ENCODE data around the gene ZNF385B. TPM values are rescaled to one million over a fixed set of nuclear protein-coding genes. Genes with fewer than 3 reads are reported as not detected.

ZNF385B gene
- total and polyA plus RNA-seq, 9 of the 15 experiments (the other 6 are each of a cell fraction or from before 2014, with no cell fraction given) = 0.50 TPM; not detected in 8

DNA sequence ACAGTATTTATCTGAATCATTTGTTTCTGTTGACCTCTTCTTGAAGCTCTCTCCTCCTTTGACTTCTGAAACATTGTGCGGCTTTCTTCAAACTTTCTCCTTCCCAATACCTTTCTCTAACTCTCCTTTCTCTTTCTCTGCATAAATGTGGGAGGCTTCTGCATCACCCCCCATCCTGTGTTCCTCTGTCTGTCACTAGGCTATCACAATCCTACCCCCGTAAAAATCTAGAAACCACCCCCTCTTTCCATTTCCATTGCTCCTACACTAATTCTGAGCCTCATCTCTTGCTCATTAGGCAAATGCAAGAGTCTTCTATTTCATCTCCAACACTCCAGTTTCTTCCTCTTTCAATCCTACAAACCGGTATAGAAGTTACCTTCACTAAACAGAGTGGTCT is 32.2 kb upstream of the ZNF385B start:
- BruUV-seq (replicated peaks) = no TSS peak
- Histone ChIP-seq H3K4me1 (replicated peaks in 1 of 2; ENCODE audit: control insufficient read depth in 2 of 2, insufficient read depth in 2 of 2, low read length in 2 of 2) (no peaks in the 10 kb centered on the region), H3K4me2 (ENCODE audit: insufficient read depth, low read length) (no peak overlapping the region), H3K9me1 (ENCODE audit: control insufficient read depth, insufficient read depth, low read length) (no peaks in the 10 kb centered on the region), H4K20me1 (replicated peaks; ENCODE audit: control insufficient read depth, insufficient read depth, low read length) (no peaks in the 10 kb centered on the region), H2AFZ (ENCODE audit: low read depth, low read length) (no peak overlapping the region), H3K27ac (ENCODE audit: extremely low read depth, low read depth, low read length) (no peak overlapping the region), H3K9me3 (replicated peaks; ENCODE audit: control insufficient read depth, insufficient read depth, low read depth, low read length) (no peaks in the 10 kb centered on the region), H3K9ac (ENCODE audit: insufficient read depth in 1 of 2, low read depth in 2 of 2, low read length in 2 of 2) (no peak overlapping the region), H3K36me3 (ENCODE audit: control insufficient read depth, insufficient read depth, low read length) (no peaks in the 10 kb centered on the region), H3K4me3 (no peak overlapping the region), H3K27me3 (ENCODE audit: control insufficient read depth in 2 of 2, insufficient read depth in 2 of 2, low read length in 2 of 2) (no peaks in the 10 kb centered on the region), H3K79me2 (ENCODE audit: control insufficient read depth, insufficient read depth, low read length) (no peaks in the 10 kb centered on the region)
- no peak for ATAC-seq
- FAIRE-seq = no peak
- no peak for DNase-seq (ENCODE audit: extremely low read depth in 1 of 4, low spot score in 3 of 4)
- intact Hi-C loops (cut with micrococcal nuclease) (no loop called here), in situ Hi-C loops (cut with MboI) (no loop called here)
- ChIA-PET POLR2A (no interaction called here), CTCF (ENCODE audit: low intra/inter-chr PET ratio) (no interaction called here)
- 0% methylated on average over 3 of the region's 3 CpGs for WGBS (ENCODE audit: insufficient coverage, low coverage, missing lambda C conversion rate)
- TF ChIP-seq TSC22D4 (tag; IDR thresholded peaks at IDR 0.05) = no peak
- TF ChIP-seq, protein P1, sequence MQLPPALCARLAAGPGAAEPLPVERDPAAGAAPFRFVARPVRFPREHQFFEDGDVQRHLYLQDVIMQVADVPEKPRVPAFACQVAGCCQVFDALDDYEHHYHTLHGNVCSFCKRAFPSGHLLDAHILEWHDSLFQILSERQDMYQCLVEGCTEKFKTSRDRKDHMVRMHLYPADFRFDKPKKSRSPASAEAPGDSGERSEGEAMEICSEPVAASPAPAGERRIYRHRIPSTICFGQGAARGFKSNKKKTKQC (CRISPR knock-in tag; IDR thresholded peaks at IDR 0.05) = no peak
- no peak for TF ChIP-seq ZBTB1 (CRISPR knock-in tag; IDR thresholded peaks at IDR 0.05; ENCODE audit: borderline replicate concordance, low read depth)
- TF ChIP-seq TRIM25 (IDR thresholded peaks at IDR 0.05; ENCODE audit: borderline replicate concordance) = no peak
- no peak for TF ChIP-seq E2F3 (CRISPR knock-in tag; IDR thresholded peaks at IDR 0.05)
- no peak for TF ChIP-seq IFI16 (CRISPR knock-in tag; IDR thresholded peaks at IDR 0.05)
- TF ChIP-seq SREBF2 (CRISPR knock-in tag; IDR thresholded peaks at IDR 0.05) = no peak
- TF ChIP-seq, protein P2, sequence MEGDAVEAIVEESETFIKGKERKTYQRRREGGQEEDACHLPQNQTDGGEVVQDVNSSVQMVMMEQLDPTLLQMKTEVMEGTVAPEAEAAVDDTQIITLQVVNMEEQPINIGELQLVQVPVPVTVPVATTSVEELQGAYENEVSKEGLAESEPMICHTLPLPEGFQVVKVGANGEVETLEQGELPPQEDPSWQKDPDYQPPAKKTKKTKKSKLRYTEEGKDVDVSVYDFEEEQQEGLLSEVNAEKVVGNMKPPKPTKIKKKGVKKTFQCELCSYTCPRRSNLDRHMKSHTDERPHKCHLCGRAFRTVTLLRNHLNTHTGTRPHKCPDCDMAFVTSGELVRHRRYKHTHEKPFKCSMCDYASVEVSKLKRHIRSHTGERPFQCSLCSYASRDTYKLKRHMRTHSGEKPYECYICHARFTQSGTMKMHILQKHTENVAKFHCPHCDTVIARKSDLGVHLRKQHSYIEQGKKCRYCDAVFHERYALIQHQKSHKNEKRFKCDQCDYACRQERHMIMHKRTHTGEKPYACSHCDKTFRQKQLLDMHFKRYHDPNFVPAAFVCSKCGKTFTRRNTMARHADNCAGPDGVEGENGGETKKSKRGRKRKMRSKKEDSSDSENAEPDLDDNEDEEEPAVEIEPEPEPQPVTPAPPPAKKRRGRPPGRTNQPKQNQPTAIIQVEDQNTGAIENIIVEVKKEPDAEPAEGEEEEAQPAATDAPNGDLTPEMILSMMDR (IDR thresholded peaks at IDR 0.05 in 2 of 3, conservative IDR thresholded peaks at IDR 0.05 in 1 of 3; ENCODE audit: insufficient read depth in 2 of 3, low read depth in 1 of 3, low read length in 3 of 3) = no peak
- no peak for TF ChIP-seq TEAD1 (CRISPR knock-in tag; IDR thresholded peaks at IDR 0.05)
- TF ChIP-seq CBX8 (IDR thresholded peaks at IDR 0.05; ENCODE audit: borderline replicate concordance, extremely low read depth, low read depth, low read length, poor library complexity, severe bottlenecking) = no peak
